GM19023 (cell line): ENCODE measurements around the gene SGSM2.

ENCODE experiments used
- ATAC-seq: cut with Tn5 transposase; IDR thresholded peaks from one replicate; pipeline ENCODE4 v1.9.1; 2021; ENCODE audit warnings: mild to moderate bottlenecking, moderate library complexity; ENCODE audit not compliant: unreplicated experiment

Gene SGSM2

GRCh38 chr17:2366747-2367494 lies 29.6 kb downstream of the SGSM2 start:
- no peak for ATAC-seq

GRCh38 chr17:2368359-2368758 lies 31.1 kb downstream of the SGSM2 start:
- ATAC-seq = no peak

GRCh38 chr17:2369039-2369438 lies 31.7 kb downstream of the SGSM2 start:
- no peak for ATAC-seq

DNA sequence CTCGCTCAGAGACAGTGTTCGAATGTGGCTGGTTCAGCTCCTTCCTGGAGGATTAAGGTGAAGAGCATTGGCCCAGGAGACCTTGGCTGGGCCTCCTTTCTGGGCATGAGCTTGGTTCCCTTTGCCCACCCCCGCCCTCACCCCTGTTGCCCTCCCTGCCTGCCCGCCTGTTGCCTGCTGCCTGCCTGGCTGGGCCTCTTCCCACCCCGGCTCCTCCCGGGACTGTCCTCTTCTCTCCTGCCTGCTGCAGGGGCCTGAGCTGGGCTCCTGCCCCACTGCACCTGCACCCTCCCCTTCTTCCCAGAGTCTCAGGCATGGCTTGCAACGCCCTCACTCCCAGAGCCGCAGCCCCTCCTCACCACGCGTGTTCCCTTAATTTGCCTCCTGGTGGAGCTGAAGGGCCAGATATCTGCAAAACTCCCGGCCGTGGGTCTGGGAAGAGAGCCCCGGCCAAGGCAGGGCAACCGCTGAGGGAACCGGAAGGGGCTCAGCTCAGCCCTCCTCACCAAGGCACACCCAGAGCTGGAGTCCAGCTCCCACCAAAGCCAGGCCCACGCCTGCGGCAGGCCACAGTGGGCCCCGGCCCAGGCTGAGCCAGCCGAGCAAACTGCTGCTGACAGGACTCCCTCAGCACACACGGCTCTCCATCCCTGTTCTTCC lies 32.4 kb downstream of the SGSM2 start:
- no peak for ATAC-seq

DNA sequence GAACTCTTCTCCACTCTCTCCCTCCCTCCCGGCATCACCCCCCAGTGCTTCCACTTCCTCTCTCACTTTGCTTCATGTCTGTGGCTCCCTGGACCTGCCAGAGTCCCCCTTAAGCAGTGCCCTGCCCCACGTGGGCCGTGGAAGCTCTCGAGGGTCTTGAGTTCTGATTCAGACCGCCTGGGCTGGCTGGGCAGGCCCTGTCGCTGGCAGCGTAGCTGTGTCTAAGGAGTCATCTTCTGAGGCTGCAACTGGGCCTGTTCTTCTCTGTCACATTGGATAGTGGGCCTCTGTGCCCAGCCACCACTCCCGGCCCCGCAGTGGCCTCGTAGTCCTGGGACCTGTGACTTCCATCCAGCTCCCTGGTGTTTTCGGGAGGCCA lies 32.9 kb downstream of the SGSM2 start:
- ATAC-seq = no peak

- no peak for ATAC-seq
These were observed 34.2 kb downstream of the SGSM2 start for GRCh38 chr17:2371183-2372130.

DNA sequence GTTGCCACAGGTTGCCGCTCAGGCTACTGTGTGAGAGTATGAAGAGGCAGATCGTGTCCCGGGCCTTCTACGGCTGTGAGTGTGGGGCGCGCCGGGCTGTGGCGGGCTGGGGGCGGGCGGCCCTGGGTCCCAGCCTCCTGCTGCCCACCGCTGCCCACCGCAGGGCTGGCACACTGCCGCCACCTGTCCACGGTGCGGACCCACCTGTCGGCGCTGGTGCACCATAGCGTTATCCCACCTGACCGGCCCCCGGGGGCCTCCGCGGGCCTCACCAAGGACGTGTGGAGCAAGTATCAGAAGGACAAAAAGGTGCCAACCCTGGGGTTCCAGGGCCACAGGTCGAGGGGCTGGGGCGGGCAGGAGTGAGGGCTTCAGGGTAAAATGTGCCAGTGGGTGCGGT lies 34.9 kb downstream of the SGSM2 start:
- no peak for ATAC-seq

DNA sequence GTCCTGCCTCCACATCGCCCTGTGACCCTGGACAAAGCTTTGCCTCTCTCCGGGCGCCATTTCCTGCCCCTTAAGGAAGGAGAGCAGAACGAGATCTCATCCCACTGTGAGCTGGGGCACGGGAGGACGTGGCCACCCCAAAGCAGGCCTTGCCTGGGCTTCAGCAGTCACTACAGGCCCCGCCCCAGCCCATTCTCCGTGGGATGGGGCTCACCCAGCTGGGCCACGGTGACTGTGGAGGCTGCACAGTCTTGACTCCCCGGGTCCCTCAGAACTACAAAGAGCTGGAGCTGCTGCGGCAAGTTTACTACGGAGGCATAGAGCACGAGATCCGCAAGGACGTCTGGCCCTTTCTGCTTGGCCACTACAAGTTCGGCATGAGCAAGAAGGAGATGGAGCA lies 35.4 kb downstream of the SGSM2 start:
- no peak for ATAC-seq

GRCh38 chr17:2373179-2373578 lies 35.9 kb downstream of the SGSM2 start:
- ATAC-seq = no peak

- no peak for ATAC-seq
These were observed 37.4 kb downstream of the SGSM2 start for GRCh38 chr17:2374549-2375285.

DNA sequence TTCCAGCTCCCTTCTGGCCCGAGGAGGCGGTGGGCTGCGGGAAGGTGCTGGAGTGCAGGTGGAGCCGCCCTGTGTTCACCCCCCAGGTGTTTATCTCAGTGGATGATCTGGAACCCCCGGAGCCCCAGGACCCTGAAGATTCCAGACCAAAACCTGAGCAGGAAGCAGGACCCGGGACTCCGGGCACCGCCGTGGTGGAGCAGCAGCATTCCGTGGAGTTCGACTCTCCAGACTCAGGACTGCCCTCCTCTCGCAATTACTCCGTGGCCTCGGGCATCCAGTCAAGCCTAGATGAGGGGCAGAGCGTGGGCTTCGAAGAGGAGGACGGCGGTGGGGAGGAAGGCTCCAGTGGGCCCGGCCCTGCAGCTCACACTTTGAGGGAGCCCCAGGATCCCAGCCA lies 38.1 kb downstream of the SGSM2 start:
- ATAC-seq = no peak

GRCh38 chr17:2376107-2376506 lies 38.8 kb downstream of the SGSM2 start:
- no peak for ATAC-seq

DNA sequence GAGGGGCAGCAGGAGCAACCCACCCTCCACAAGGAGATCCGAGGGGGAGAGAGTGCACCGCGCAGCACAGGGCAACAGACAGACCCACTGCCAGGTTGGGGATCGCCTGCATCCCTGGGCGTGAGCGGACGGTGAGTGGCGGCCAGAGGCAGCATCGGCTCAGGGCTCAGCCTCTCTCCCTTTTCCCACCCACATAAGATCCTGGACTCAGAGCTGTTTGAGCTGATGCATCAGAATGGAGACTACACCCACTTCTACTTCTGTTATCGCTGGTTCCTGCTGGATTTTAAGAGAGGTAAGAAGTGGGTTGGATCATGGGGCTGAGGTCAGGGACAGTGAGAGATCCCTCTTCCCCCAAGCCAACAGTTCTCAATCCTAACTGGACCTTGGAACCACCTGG lies 40.4 kb downstream of the SGSM2 start:
- no peak for ATAC-seq

DNA sequence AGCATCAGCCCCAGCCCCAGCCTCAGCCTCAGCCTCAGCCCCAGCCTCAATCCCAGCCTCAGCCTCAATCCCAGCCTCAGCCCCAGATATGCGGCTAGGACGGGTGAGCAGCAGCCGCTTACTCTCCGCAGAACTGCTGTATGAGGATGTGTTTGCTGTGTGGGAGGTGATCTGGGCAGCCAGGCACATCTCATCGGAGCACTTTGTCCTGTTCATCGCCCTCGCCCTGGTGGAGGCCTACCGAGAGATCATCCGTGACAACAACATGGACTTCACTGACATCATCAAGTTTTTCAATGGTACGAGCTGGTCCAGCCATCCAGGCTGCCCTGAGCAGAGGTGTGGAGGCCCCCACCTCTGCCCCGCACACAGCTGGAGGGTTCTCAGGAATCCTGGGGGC lies 41.6 kb downstream of the SGSM2 start:
- ATAC-seq = no peak

DNA sequence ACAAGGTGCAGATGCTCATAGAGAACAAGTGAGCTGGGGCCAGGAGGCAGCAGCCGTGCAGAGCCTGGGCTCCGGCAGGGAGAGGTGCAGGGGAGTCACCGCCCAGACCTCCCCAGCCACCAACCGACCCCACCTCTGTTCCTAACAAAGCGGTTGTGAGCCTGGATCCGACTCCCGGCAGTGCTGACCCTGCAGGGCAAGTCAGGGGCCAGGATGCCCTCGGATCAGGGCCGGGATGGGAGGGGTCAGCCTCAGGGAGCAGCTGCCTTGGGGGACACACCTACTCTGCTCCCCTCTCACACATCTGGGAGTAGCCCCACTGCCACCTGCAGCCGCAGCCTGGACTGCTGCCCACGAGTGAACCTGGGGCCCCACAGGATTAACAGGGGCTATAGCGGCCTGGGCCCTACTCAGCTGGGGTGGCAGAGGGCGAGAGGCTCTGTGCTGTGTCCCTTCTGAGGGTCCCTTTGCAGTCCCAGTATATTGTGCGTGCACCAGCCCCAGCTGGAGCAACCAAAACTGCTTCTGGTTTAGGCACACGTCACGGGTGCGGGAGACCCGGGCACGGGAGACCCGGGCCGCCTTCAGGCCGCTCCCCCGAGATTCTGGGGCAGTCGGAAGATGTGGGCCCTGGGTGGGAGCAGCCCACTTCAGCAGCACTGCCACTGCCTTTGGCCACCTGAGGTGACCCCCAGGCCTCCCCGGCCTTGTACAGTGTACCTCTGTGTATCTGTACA lies 42.4 kb downstream of the SGSM2 start:
- no peak for ATAC-seq

GRCh38 chr17:2380226-2380922 lies 43.1 kb downstream of the SGSM2 start:
- ATAC-seq = no peak

- no peak for ATAC-seq
These were observed 43.8 kb downstream of the SGSM2 start for GRCh38 chr17:2380950-2381649.

GRCh38 chr17:2383628-2384167 lies 46.4 kb downstream of the SGSM2 start:
- ATAC-seq = no peak
